HK-2 (cell line): ENCODE measurements around the gene MTNR1B.
A peak's percentile ranks its signal among the peaks of the same experiment; 100 is the strongest.

Experiments used
- DNase-seq: peaks from one replicate; pipeline ENCODE4 v3.0.0-alpha.2; 2018; ENCODE audit not compliant: unreplicated experiment

The MTNR1B gene

GRCh38 chr11:92969634-92970347, at the start of gene MTNR1B:
Gene MTNR1B (plus strand): TSS chr11:92969651. CDS start chr11:92969726, 75 bp downstream.
- no peak for DNase-seq

- no peak for DNase-seq
Observed at GRCh38 chr11:92920331-92920730, 49.1 kb upstream of the MTNR1B start.

DNA sequence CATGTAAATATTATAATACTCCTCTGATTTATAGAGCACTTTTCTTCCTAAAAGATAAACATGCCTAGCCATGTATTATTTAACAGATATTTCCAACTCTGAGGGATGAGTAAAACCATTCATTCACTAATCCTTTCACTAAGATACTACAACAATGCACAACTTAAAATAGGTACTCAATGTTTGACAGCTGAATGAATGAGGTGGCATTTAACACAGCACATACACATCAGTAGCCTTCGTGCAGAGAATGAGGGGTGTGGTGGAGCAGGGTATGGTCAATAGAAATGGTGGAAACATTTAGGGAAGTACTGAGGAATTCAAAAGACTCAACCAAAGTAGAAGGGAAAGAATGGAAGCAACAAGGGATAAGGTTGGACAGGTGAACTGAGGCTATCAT, 46.7 kb upstream of the MTNR1B start:
- DNase-seq: no peak

- no peak for DNase-seq
Observed at GRCh38 chr11:92929246-92929645, 40.2 kb upstream of the MTNR1B start.

DNA sequence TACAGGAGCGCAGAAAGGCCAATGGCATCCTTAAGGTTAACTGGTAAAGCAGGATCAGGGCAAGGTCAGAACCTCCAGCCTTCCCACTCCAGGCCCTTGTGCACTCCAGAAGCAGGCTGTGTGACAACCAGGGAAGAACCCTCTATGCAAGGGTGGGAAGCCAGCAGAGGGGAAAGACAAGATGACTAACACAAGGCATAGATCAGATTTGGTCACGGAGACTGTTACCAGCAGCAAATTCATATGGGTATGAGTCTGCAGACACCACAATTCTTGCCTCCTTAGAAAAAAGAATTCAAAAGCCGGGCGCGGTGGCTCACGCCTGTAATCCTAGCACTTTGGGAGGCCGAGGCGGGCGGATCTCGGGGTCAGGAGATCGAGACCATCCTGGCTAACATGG, 39.8 kb upstream of the MTNR1B start:
- no peak for DNase-seq

- no peak for DNase-seq
Observed at GRCh38 chr11:92931746-92932422, 37.6 kb upstream of the MTNR1B start.

DNA sequence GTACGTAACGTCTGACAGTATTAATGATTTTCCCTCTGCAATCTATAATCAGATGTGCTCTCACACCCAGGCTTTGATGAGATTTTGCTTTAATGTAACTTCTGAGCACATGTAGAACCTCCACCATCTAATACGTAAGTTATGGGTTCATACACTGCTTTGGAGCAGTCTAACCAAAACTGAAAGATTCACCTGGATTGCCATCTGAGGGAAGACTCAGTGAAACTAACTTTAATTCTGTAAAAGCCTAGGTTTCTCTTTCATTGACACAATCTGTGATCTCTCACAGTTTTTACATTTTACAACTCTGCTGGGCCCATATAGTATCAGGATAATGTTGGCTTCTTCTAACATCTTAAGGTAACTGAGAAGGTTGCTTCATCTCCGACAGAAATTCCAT, 30.1 kb upstream of the MTNR1B start:
- no peak for DNase-seq

DNA sequence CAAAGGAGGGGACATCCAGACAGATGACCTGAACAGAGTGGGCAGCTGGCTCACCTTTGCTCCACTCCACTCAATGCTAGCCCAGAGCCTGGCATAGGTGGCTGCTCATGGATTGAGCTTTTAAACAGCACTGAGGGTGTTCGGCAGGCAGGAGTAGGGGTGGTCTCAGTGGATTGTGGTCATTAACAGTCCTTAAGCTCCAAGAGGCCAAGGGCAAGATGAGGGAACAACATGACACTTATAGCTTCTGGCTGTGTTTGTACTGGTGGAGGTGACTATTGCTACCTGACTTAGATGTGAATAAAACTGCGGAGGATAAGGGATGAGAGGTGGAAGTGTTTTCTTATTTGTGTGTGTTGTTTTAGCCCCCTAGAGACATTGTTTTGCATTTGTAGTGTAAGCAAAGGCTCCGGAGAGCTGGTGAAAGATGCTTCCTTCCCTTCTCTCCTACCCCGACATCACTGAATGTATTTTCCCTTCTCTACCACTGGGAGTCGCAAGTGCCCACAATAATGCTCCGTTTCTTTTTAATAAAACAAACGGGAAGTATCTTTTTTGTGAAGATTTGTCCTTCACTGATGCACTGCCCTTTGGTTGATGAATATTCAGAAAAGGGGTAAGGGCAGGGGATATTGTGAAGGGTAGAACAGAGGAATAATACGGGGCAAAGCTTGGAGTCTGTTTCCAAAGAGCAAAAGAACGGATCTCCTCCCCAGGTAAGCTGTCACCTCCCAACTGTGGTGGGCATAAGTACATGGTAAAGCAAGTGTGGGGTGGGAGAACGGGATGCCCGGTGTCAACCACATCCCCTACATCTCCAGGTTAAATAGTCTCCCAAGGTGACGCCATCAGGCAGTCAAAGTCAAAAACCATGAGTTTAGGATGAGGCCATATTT, 27.5 kb upstream of the MTNR1B start:
- peak; percentile 5 for DNase-seq

GRCh38 chr11:92946707-92947106, 22.7 kb upstream of the MTNR1B start:
- no peak for DNase-seq

DNA sequence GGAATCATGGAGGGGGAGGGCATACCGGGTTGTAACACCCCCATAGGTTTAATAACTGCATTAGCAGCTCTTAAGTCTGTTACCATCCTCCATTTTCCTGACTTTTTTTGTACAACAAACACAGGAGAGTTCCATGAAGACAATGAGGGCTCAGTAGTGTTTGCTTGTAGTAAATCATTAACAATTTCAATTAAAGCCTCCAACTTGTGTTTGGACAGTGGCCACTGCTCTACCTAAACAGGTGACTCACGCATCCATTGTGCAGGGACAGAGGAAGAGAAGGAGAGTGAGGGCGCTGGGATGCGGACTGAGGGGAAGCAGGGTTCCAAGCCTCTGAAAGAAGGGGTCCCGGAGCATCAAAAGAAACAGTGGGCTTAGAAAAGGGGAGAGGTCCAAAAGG, 21.3 kb upstream of the MTNR1B start:
- DNase-seq: no peak

DNA sequence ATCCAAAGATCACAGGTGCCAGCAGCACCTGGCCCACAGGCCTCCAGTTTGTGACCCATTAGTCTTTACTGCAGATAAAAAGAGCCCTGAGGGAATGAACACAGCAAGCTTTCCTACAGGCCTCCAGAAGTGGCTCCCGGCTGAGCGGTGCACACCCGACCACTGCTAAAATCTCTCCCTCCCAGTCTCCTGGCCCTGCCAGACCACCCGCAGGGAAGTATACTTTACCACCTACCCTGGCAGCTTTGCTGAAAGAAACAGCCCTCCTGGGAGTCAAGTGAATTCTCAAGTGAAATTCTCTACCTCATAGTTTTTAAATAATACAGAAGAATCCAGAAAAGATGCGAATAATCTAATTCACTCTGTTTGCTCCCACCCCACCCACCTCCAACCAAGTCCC, 15.4 kb upstream of the MTNR1B start:
- no peak for DNase-seq

DNA sequence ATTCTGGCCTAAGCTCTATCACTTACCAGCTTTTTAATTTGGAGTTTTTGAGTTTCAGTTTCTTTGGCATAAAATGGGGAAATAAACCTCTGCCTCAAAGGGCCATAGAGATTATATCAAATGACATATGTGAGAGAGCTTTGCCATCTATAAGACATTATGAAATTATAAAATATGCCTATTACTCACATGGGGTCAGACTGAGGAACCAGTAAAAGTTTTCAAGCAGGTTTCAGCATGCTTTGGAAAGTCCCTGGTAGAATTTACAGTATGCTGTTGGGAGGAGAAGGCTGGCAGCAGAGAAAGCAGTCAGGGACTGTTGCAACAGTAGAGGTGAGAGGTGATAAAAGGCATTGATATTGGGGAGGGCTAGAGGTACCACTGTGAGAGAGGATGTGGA, 13.6 kb upstream of the MTNR1B start:
- no peak for DNase-seq

DNA sequence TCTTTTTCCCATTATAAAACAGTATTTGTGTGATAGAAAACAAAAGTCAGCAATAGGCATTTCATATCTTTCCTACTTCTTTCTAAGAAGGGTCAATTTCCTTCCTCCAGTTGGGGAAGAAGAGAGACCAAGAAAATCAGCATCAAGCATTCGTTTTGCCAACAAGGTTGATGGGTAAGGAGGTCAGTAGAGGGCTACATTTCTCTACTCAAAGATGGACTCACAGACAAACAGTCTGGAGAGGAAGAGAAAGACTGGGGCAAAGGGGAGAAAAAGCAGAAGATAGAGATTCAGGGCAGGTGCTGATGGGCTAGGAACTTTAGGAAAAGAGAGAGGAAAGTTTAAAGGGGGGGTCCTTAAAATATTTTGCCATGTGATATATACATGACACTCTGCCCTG, 8.6 kb upstream of the MTNR1B start:
- no peak for DNase-seq

DNA sequence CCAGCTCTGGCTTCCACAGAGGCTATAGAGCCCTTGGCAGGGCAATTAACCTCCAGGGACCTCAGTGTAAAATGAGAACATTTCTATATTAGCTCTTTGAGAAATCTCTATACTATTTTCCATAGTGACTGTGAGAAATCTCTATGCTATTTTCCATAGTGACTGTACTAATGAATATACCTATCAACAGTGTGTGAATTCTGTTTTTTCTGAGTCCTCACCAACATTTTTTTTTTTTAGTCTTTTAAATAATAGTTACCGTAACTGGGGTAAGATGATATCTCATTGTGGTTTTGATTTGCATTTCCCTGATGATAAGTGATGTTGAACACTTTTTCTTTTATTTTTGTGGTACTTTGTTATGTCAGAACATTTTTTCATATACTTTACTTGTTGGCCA, 7.0 kb upstream of the MTNR1B start:
- no peak for DNase-seq

DNA sequence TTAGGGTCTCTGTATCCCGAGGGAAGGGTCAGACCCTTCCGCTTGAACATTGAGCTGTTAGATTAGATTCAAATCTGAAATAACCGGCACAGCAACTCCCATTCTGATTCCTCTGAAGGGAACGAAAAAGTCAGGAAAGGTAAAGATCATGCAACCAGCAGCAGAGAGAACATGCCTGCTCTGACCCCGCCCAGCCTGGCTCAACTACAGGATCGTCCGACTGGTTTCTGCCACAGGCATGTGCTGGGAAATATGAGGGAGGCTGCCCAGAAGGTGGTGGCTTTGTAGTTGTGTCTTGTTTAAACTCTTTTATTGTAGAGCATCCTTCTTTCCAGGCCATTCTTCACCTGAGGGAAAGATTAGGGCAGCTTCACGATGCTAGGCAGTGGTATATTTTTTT, 5.0 kb upstream of the MTNR1B start:
- DNase-seq: no peak

- DNase-seq: no peak
Observed at GRCh38 chr11:92965196-92965595, 4.3 kb upstream of the MTNR1B start.

DNA sequence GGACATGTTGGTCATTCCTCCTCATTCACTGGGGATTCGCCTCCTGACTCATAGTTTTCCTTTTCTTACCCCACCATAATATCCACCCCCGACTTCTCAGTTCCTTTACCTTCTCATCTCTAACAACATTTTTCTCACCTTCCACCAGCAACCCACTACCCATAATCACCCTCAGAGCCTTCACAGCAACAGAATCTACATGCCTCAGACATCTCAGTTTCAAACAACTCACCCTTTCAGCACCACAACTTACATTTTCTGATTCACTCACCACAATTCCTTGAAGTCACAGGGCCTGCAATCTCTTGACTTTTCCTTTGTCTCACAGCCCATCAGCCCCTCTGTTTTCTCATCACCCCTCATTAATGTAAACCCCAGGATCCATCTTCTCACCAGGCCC, 2.3 kb upstream of the MTNR1B start:
- DNase-seq: no peak

GRCh38 chr11:92967867-92968266, 1.6 kb upstream of the MTNR1B start:
- no peak for DNase-seq

- no peak for DNase-seq
Observed at GRCh38 chr11:92969293-92969633, 188 bp upstream of the MTNR1B start.

DNA sequence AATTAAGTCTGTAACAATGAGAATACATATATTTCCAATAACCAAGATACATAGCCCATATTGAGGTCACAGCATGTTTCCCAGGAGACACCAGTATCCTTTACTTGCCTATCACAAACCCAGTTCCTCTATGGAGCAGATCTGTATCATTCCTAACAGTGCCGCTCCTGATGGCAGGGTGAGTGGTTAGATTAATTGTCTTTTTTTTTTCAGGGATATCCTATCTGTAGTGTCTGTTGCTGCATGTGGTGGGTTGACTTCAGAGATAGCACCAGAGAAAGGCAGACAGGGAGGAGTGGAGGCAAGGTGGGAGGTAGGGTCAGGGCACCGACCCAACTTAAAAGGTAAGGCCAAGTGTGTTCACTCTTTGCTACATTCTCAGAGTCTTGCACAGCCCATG, 2.8 kb downstream of the MTNR1B start:
- no peak for DNase-seq

- no peak for DNase-seq
Observed at GRCh38 chr11:92975285-92975684, 5.8 kb downstream of the MTNR1B start.

GRCh38 chr11:92976681-92977080, 7.2 kb downstream of the MTNR1B start:
- DNase-seq: no peak

DNA sequence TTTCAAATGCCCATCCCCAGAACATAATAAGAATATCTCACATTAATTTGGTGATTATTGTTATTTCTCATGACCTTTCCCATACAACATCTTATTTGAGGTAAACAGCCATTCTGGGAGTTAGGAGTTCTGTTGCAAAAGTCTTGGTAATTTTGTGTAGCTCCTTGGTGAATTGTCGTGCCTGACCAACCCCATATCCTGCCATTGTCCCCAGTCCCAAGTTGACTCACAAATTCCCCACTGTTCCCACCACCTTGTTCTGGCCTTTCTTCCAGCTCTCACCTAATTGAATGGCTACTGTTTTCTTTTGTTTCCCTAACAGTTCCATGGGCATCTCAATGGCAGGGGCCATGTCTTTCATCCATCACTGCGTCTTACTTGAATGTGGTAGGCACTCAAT, 8.0 kb downstream of the MTNR1B start:
- DNase-seq: no peak
